ENCODE measurements around the gene WFDC2.
A peak's percentile ranks its signal among the peaks of the same experiment; 100 is the strongest.

Gene WFDC2

DNA sequence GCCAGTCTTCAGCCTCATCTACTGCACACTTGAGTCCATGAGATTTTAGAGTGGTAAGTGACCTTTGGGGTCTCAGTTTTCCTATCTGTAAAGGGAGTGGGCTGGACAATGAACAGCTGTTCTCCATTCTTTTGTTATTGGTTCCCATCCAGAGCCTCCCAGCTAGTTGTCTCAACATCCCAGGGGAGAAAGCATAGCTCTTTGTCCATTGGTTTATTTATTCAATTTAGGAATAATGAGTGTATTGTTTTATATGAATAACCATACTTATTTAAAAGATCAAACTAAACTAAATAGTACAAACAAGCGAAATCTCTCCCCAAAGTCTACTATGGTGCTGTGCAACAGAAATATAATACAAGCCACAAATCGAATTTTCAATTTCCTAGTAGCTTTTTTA lies 39.9 kb upstream of the WFDC2 start:
- DNase-seq (ENCODE audit: low read depth): no peak
- TF ChIP-seq CTCF (IDR thresholded peaks at IDR 0.05; ENCODE audit: insufficient read depth, low read depth, low read length, missing control alignments): no peak
- no peak overlapping the region for H3K4me3 ChIP-seq (ENCODE audit: low read depth, low read length)

DNA sequence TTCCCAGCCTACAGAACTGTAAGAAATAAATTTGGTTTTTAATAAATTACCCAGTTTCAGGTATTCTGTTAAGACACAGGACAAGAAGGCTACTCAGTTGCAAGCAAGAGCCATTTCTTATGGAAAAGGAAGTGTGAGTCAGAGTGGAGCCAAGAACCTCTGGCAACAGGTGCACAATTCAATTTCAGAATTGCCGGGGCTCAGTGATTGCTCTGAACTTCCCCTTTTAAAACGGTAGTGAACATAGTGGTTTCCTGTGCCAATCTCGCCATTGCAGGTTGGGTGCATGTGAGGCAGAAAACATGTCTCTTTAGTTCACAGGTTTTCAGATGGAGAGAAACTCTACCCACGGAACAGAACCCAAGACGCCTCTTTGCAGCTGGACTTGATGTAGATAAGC lies 37.3 kb upstream of the WFDC2 start:
- peak; percentile 82 for DNase-seq (ENCODE audit: low read depth)
- H3K4me3 ChIP-seq (ENCODE audit: low read depth, low read length): no peak overlapping the region
- no peak for TF ChIP-seq CTCF (IDR thresholded peaks at IDR 0.05; ENCODE audit: insufficient read depth, low read depth, low read length, missing control alignments)

GRCh38 chr20:45433316-45433715 lies 36.2 kb upstream of the WFDC2 start:
- no peak overlapping the region for H3K4me3 ChIP-seq (ENCODE audit: low read depth, low read length)
- TF ChIP-seq CTCF (IDR thresholded peaks at IDR 0.05; ENCODE audit: insufficient read depth, low read depth, low read length, missing control alignments): no peak
- DNase-seq (ENCODE audit: low read depth): no peak

- no peak for TF ChIP-seq CTCF (IDR thresholded peaks at IDR 0.05; ENCODE audit: insufficient read depth, low read depth, low read length, missing control alignments)
- H3K4me3 ChIP-seq (ENCODE audit: low read depth, low read length): no peak overlapping the region
- no peak for DNase-seq (ENCODE audit: low read depth)
These were observed 35.6 kb upstream of the WFDC2 start for GRCh38 chr20:45433976-45434375.

DNA sequence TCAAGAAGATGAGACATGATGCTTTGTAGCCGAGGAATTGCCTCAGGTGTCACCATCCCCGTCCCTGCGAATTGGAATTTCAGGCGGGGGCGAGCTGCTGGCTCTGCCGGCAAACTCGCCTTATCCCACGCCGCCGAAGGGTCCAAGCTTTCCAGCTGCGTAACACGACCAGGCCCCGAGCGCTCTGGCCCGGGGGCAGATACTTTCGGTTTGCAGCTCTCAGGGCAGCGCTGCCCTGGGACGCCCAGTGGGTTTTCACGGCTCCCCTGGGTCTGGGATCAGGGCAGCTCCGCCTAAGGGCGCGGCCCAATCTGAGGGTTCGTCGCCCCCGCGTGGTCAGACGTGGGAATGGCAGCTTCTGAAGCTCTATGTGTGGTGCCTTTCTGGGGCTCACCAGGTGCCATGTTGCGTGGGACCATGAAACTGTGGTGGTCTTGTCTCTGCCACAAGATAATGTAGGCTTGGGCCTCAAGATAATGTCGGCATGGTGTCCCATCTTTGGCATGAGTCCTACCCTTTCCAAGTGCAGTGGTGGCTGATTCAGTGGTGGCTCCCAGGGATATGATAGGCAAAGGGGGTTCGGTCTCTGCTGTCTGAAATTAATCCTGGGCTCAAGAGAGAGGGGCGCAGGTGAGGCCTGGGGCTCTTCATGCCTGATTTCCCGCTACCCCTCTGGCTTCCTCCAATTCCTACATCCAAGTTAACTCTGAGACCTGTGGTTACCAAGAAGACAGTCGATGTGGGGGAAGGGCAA lies 32.6 kb upstream of the WFDC2 start:
- TF ChIP-seq CTCF (IDR thresholded peaks at IDR 0.05; ENCODE audit: insufficient read depth, low read depth, low read length, missing control alignments): peak; percentile 97
- H3K4me3 ChIP-seq (ENCODE audit: low read depth, low read length): peak overlapping the region; percentile 30
- peak; percentile 84 for DNase-seq (ENCODE audit: low read depth)

DNA sequence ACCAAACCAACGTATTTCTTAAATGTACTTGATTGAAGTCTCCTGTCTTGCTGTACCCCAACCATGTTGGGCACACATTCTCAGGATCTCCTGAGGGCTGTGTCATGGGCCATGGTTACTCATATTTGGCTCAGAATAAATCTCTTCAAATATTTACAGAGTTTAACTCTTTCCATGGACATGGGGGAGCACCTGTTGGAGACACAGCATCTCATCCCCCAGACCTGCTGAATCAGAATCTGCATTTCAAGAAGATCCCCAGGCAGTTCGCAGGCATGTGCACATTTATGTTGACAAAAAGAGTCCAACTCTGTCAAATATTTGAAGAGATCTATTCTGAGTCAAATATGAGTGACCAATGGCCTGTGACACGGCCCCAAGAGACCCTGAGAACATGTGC lies 29.1 kb upstream of the WFDC2 start:
- H3K4me3 ChIP-seq (ENCODE audit: low read depth, low read length): no peak overlapping the region
- no peak for TF ChIP-seq CTCF (IDR thresholded peaks at IDR 0.05; ENCODE audit: insufficient read depth, low read depth, low read length, missing control alignments)
- DNase-seq (ENCODE audit: low read depth): no peak

Data from GM12865 (cell line).